OCI-LY7 (cell line): ENCODE data around the gene FEV. TPM values are rescaled to one million over a fixed set of nuclear protein-coding genes. Genes with fewer than 3 reads are reported as not detected.
A peak's percentile ranks its signal among the peaks of the same experiment; 100 is the strongest.

Source experiments
- BruUV-seq: library from RNA; stranded (reverse); fragments of 400-500 nt; replicated peaks from 2 replicates; lab custom pipeline; 2021; lab: Mats Ljungman, UMichigan
- CTCF ChIA-PET: fragments of 300-600 bp; sonication (Branson Sonifier 250); formaldehyde crosslinking; loops from one replicate; lab custom pipeline; 2022; ENCODE audit warnings: antibody characterized with exemption; ENCODE audit not compliant: unreplicated experiment; lab: Charles Lee
- POLR2A ChIA-PET: fragments of 300-600 bp; sonication (Branson Sonifier 250); formaldehyde crosslinking; loops from one replicate; lab custom pipeline; 2022; ENCODE audit warnings: antibody characterized with exemption; lab: Charles Lee
- DNase-seq: peaks from one replicate; pipeline ENCODE4 v3.0.0-alpha.2; 2015; ENCODE audit warnings: low spot score
- H2AFZ ChIP-seq: fragments of 200-600 bp; sonication (generic), shearing (Covaris generic); 2 replicates; pipeline ENCODE4 v1.6.1; 2014; ENCODE audit warnings: mild to moderate bottlenecking, antibody characterized with exemption, low read length, moderate library complexity
- H3K27ac ChIP-seq: fragments of 200-600 bp; sonication (generic); 2 replicates; pipeline ENCODE4 v1.5.1; 2014; ENCODE audit warnings: mixed run types, low read depth, mild to moderate bottlenecking, moderate library complexity, low read length, inconsistent platforms; ENCODE audit not compliant: poor library complexity, severe bottlenecking
- H3K36me3 ChIP-seq: fragments of 200-600 bp; sonication (generic); 2 replicates; pipeline ENCODE4 v1.6.1; 2014; ENCODE audit warnings: mild to moderate bottlenecking, antibody characterized with exemption, low read length, moderate library complexity, mixed read lengths; ENCODE audit not compliant: insufficient read depth
- H3K4me1 ChIP-seq: fragments of 200-600 bp; sonication (generic); 2 replicates; pipeline ENCODE4 v1.5.1; 2014; ENCODE audit warnings: mild to moderate bottlenecking, low read length; ENCODE audit not compliant: insufficient read depth, poor library complexity, severe bottlenecking
- H3K4me2 ChIP-seq: fragments of 200-600 bp; sonication (generic); 2 replicates; pipeline ENCODE4 v1.6.1; 2014; ENCODE audit warnings: mild to moderate bottlenecking, low read length
- H3K4me3 ChIP-seq: fragments of 200-600 bp; sonication (generic); 2 replicates; pipeline ENCODE4 v1.5.1; 2014; ENCODE audit warnings: mild to moderate bottlenecking, low read depth, low read length; ENCODE audit not compliant: poor library complexity, severe bottlenecking
- H3K79me2 ChIP-seq: fragments of 200-600 bp; sonication (generic); 2 replicates; pipeline ENCODE4 v1.6.1; 2016; ENCODE audit warnings: low read depth, mild to moderate bottlenecking, low read length, moderate library complexity, mixed read lengths; ENCODE audit not compliant: insufficient read depth
- H3K9me2 ChIP-seq: fragments of 200-600 bp; sonication (generic); 2 replicates; pipeline ENCODE4 v1.6.1; 2016; ENCODE audit warnings: mild to moderate bottlenecking, low read length, mixed read lengths; ENCODE audit not compliant: insufficient read depth
- H3K9me3 ChIP-seq: fragments of 200-600 bp; sonication (generic); 2 replicates; pipeline ENCODE4 v1.6.1; 2014; ENCODE audit warnings: mild to moderate bottlenecking, mixed run types, low read length, mixed read lengths
- H4K20me1 ChIP-seq: fragments of 200-600 bp; sonication (generic); 2 replicates; pipeline ENCODE4 v1.6.1; 2014; ENCODE audit warnings: mild to moderate bottlenecking, antibody characterized with exemption, low read length, moderate library complexity, mixed read lengths; ENCODE audit not compliant: insufficient read depth
- EZH2phosphoT487 ChIP-seq: fragments of 200-600 bp; sonication (generic); IDR thresholded peaks from 2 replicates; pipeline ENCODE4 v1.6.1; 2018; ENCODE audit warnings: low read depth, borderline replicate concordance, mild to moderate bottlenecking, mixed run types, antibody characterized with exemption, low read length, moderate library complexity, mixed read lengths
- intact Hi-C: fragments of 100-400 bp; cut with micrococcal nuclease; formaldehyde crosslinking; loops from one replicate; pipeline ENCODE4 v1.10.0; 2022; ENCODE audit not compliant: unreplicated experiment
- total RNA-seq, 2 experiments: library from RNA; depleted of rRNA in 1 of 2; stranded (reverse); fragments of >200 nt in 1 of 2; shearing (Covaris generic) in 1 of 2; gene quantifications; 2 replicates each; pipeline ENCODE4 v1.2.3, GENCODE V29; 2014 to 2022
- TF ChIP-seq, protein P1 (sequence below): fragments of 200-600 bp; sonication (generic); conservative IDR thresholded peaks from 2 replicates; pipeline ENCODE4 v1.5.1; 2014; ENCODE audit warnings: mild to moderate bottlenecking, antibody characterized with exemption, low read length, moderate library complexity, mixed read lengths

The FEV gene
- total RNA-seq, 2 experiments from 2014 or later: not detected

DNA sequence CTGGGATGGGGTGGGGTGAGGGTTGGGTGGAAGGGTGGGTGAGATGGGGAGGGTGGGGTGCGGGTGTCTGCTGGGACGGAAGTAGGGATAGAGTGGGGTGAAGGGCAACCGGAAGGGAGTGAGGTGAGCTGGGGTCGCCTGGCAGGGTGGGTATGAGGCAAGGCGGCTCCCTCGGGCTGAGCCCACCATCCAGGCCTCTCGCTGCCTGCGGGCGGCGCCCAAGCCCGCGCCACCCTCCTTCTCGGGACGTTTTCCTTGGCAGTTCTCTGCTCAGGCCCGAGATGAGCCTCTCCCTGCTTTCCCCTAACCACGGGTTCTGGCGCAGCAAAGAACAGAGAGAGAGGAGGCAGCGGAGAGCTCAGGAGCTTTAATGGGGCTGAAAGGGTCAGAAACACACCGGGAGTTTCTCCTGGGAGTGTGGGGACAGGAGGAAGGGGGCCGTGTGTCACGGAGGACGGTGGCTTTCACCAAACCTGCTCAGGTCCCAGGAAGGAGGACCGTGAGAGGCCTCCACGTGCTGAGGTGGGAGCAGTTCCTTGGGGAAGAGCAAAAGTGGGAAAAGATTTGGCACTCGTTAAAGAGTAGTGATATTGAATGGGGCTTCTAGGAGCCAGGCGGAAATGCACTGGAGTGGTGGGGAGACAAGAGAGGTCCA is 4.1 kb downstream of the FEV start:
- H3K4me1 ChIP-seq: no peaks in the 10 kb centered on the region
- DNase-seq: no peak
- H3K9me3 ChIP-seq: no peaks in the 10 kb centered on the region
- POLR2A ChIA-PET: no interaction called here
- H3K9me2 ChIP-seq: no peaks in the 10 kb centered on the region
- no TSS peak for BruUV-seq
- TF ChIP-seq EZH2phosphoT487: no peak
- TF ChIP-seq, protein P1, sequence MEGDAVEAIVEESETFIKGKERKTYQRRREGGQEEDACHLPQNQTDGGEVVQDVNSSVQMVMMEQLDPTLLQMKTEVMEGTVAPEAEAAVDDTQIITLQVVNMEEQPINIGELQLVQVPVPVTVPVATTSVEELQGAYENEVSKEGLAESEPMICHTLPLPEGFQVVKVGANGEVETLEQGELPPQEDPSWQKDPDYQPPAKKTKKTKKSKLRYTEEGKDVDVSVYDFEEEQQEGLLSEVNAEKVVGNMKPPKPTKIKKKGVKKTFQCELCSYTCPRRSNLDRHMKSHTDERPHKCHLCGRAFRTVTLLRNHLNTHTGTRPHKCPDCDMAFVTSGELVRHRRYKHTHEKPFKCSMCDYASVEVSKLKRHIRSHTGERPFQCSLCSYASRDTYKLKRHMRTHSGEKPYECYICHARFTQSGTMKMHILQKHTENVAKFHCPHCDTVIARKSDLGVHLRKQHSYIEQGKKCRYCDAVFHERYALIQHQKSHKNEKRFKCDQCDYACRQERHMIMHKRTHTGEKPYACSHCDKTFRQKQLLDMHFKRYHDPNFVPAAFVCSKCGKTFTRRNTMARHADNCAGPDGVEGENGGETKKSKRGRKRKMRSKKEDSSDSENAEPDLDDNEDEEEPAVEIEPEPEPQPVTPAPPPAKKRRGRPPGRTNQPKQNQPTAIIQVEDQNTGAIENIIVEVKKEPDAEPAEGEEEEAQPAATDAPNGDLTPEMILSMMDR: no peak; the same call in 1 of the 2 replicates
- no peaks in the 10 kb centered on the region for H3K79me2 ChIP-seq
- no peaks in the 10 kb centered on the region for H4K20me1 ChIP-seq
- H2AFZ ChIP-seq: no peak overlapping the region
- no peaks in the 10 kb centered on the region for H3K36me3 ChIP-seq
- intact Hi-C loops: loop anchor here (2.0 kb wide), 3 partner anchors 72 to 128 kb away; no protein-coding TSS in a partner anchor
- no peak overlapping the region for H3K27ac ChIP-seq
- H3K4me3 ChIP-seq: no peak overlapping the region
- H3K4me2 ChIP-seq: no peak overlapping the region
- CTCF ChIA-PET: interaction anchor here (0.6 to 1.1 kb wide), 5 partner anchors 9 to 123 kb away, joined by 3 to 5 read pairs (median 3); no protein-coding TSS in a partner anchor

DNA sequence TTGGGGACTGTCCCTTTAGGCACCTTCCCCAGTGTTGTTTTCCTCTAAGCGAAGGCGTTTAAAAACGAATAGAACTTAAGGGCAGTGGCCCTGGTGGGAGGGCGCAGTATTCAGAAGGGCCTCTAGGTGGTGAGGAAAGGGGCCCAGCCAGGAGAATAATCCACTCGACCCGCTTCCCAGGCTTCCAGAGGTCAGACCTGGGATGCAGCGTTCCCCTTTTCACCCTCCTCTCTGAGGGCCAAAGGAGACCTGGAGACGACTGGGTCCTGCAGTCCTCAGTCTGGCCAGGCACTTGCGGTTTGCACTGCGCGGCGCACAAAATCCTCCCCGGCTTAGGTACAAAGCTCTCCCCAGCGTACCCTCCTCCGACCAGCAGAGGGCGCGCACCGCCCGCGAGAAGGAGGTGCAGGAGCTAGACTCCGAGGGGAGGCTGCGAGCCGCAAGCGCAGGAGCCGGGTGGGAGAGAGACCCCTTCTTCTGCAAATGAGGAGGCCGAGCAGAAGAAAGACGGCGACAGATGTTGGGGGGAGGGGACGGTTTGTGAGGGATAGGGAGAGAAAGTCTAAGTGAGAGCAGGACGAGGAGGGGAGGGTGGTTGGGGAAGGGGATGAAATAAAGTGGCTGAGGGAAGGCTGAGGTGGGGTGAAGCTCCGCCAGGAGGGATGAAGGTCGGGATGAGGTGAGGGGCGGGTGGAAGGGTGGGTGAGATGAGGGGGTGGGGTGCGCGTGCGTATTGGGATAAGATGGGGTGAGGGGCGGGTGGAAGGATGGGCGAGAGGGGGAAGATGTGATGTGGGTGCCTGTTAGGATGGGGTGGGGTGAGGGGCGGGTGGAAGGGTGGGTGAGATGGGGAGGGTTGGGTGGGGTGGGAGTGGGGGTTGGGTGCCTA is 4.9 kb downstream of the FEV start:
- ChIA-PET CTCF (interaction anchor here (0.6 to 1.1 kb wide), 9 partner anchors 10 to 1113 kb away, joined by 3 to 11 read pairs (median 3); no protein-coding TSS in a partner anchor), POLR2A (no interaction called here)
- intact Hi-C loops: loop anchor here (2.0 kb wide), 3 partner anchors 73 to 127 kb away; no protein-coding TSS in a partner anchor
- H3K9me2 ChIP-seq: no peaks in the 10 kb centered on the region
- H3K79me2 ChIP-seq: no peaks in the 10 kb centered on the region
- DNase-seq: peak; percentile 74
- no peak overlapping the region for H3K27ac ChIP-seq
- H3K4me1 ChIP-seq: no peaks in the 10 kb centered on the region
- no peak overlapping the region for H2AFZ ChIP-seq
- no peaks in the 10 kb centered on the region for H3K9me3 ChIP-seq
- TF ChIP-seq, protein P1: peak; percentile 99
- no peak for TF ChIP-seq EZH2phosphoT487
- H3K36me3 ChIP-seq: no peaks in the 10 kb centered on the region
- H3K4me2 ChIP-seq: peak overlapping the region; percentile 56
- H4K20me1 ChIP-seq: no peaks in the 10 kb centered on the region; the same call in 1 of the 2 replicates
- no TSS peak for BruUV-seq
- peak overlapping the region; percentile 38 for H3K4me3 ChIP-seq
